Smooth muscle cell (in vitro differentiated cells): ENCODE measurements around the gene TSPAN9. TPM values are rescaled to one million over a fixed set of nuclear protein-coding genes. Genes with fewer than 3 reads are reported as not detected.

ENCODE experiments used
- DNase-seq: peaks from one replicate; lab custom pipeline; 2025; ENCODE audit not compliant: unreplicated experiment; lab: John Stamatoyannopoulos, UW
- H2AFZ ChIP-seq: fragments of 200-600 bp; sonication (generic); 2 replicates; pipeline ENCODE4 v1.6.0; 2016; ENCODE audit warnings: antibody characterized with exemption, low read depth, mild to moderate bottlenecking
- H3F3A ChIP-seq: fragments of 200-600 bp; sonication (generic); 2 replicates; pipeline ENCODE4 v1.6.0; 2017; ENCODE audit warnings: antibody characterized with exemption, low read depth
- H3K27ac ChIP-seq: fragments of 200-600 bp; sonication (generic); 2 replicates; pipeline ENCODE4 v1.5.1; 2016; ENCODE audit warnings: low read depth, mild to moderate bottlenecking
- H3K27me3 ChIP-seq: fragments of 200-600 bp; sonication (generic); 2 replicates; pipeline ENCODE4 v1.6.1; 2016; ENCODE audit warnings: low read depth, mild to moderate bottlenecking
- H3K36me3 ChIP-seq: fragments of 200-600 bp; sonication (generic); 2 replicates; pipeline ENCODE4 v1.5.1; 2016; ENCODE audit warnings: low read depth
- H3K4me1 ChIP-seq: fragments of 200-600 bp; sonication (generic); 2 replicates; pipeline ENCODE4 v1.5.1; 2016; ENCODE audit warnings: low read depth
- H3K4me2 ChIP-seq: fragments of 200-600 bp; sonication (generic); 2 replicates; pipeline ENCODE4 v1.6.0; 2016; ENCODE audit warnings: mild to moderate bottlenecking
- H3K4me3 ChIP-seq: fragments of 200-600 bp; sonication (generic); 2 replicates; pipeline ENCODE4 v1.5.1; 2016; ENCODE audit warnings: mild to moderate bottlenecking
- H3K79me2 ChIP-seq: fragments of 200-600 bp; sonication (generic); 2 replicates; pipeline ENCODE4 v1.6.0; 2016; ENCODE audit warnings: low read depth, mild to moderate bottlenecking
- H3K9ac ChIP-seq: fragments of 200-600 bp; sonication (generic); 2 replicates; pipeline ENCODE4 v1.6.0; 2016; ENCODE audit warnings: low read depth
- H3K9me3 ChIP-seq: fragments of 200-600 bp; sonication (generic); replicated peaks from 2 replicates; pipeline ENCODE4 v1.5.1; 2016; ENCODE audit warnings: low read depth
- H4K20me1 ChIP-seq: fragments of 200-600 bp; sonication (generic); 2 replicates; pipeline ENCODE4 v1.6.0; 2016; ENCODE audit warnings: low read depth
- WGBS: methylation state at CpG from one replicate; pipeline ENCODE4 v1.1.7; 2016; ENCODE audit warnings: low lambda C conversion rate; 5-methylcytosine and 5-hydroxymethylcytosine counted together
- polyA plus RNA-seq: library from polyadenylated mRNA; unstranded; fragments of >200 nt; fragmentation: Nextera tagmentation; extraction: Ambion mirVana; gene quantifications from 2 replicates; pipeline ENCODE4 v1.2.1, GENCODE V29; 2016
- total RNA-seq: library from RNA; depleted of rRNA; stranded (reverse); fragments of >200 nt; gene quantifications from 2 replicates; pipeline ENCODE4 v1.2.3, GENCODE V29; 2014
- TF ChIP-seq, protein P1 (sequence below): fragments of 200-600 bp; sonication (generic); IDR thresholded peaks from 2 replicates; pipeline ENCODE4 v1.5.1; 2017; ENCODE audit warnings: borderline replicate concordance, mild to moderate bottlenecking, antibody characterized with exemption; ENCODE audit not compliant: insufficient read depth, poor library complexity, severe bottlenecking

TSPAN9 gene
- total and polyA plus RNA-seq, 2 experiments from 2014 or later = 17.7 to 29.8 TPM

DNA sequence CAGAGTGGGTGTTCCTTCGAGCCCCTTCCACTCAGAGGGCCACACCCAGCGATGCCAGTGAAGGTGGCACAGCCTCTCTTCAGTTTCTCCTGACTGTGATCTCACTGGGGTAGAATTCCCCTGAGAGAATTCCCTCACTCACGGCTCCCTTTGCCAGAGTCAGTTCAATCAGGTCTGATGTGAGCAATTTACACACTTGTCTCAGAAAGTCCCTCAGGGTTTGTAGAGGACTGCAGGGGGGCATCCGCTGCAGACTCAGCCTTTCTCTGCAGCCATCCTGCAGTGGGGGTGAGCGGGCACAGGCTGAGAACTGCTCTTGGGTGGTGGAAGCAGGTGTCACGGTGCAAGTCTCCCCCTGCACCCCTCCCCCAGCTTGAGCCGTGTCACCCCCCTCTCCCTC lies 208.4 kb downstream of the TSPAN9 start:
- WGBS = 97% methylated on average over 7 of the region's 7 CpGs
- H3K9ac ChIP-seq = no peak overlapping the region

DNA sequence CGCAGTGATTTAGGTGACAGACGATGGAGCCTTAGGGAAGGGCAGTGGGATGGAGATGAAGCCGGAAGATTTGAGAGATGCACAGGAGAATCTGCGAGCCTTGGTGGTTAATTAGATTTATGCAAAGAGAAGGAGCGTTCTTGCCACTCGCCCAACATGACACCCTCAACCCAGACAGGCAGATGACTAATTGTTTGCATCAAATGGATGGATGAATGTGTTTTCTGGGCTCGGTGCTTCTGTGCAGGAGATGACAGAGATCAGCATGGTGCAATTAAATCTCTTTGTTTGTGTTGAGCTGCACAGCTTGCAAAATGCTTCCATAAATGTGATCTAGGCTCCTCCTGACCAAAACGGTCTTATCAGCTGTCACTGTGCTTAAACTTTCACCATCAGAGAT lies 211.5 kb downstream of the TSPAN9 start:
- Histone ChIP-seq H3F3A (no peaks in the 10 kb centered on the region), H3K36me3 (no peaks in the 10 kb centered on the region), H4K20me1 (no peaks in the 10 kb centered on the region), H3K27ac (no peak overlapping the region), H3K9me3 (no peaks in the 10 kb centered on the region), H2AFZ (no peak overlapping the region), H3K27me3 (no peaks in the 10 kb centered on the region), H3K4me2 (no peak overlapping the region), H3K79me2 (no peaks in the 10 kb centered on the region), H3K9ac (no peak overlapping the region), H3K4me1 (no peaks in the 10 kb centered on the region), H3K4me3 (no peak overlapping the region)
- DNase-seq = no peak
- WGBS = 86% methylated on average over 8 of the region's 8 CpGs
- TF ChIP-seq, protein P1, sequence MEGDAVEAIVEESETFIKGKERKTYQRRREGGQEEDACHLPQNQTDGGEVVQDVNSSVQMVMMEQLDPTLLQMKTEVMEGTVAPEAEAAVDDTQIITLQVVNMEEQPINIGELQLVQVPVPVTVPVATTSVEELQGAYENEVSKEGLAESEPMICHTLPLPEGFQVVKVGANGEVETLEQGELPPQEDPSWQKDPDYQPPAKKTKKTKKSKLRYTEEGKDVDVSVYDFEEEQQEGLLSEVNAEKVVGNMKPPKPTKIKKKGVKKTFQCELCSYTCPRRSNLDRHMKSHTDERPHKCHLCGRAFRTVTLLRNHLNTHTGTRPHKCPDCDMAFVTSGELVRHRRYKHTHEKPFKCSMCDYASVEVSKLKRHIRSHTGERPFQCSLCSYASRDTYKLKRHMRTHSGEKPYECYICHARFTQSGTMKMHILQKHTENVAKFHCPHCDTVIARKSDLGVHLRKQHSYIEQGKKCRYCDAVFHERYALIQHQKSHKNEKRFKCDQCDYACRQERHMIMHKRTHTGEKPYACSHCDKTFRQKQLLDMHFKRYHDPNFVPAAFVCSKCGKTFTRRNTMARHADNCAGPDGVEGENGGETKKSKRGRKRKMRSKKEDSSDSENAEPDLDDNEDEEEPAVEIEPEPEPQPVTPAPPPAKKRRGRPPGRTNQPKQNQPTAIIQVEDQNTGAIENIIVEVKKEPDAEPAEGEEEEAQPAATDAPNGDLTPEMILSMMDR = no peak

More for the DNA sequence above, 208.4 kb downstream of the TSPAN9 start:
- no peak overlapping the region for H3K27ac ChIP-seq
- H2AFZ ChIP-seq = no peak overlapping the region
- H3K4me3 ChIP-seq = no peak overlapping the region
- no peaks in the 10 kb centered on the region for H3K9me3 ChIP-seq
- TF ChIP-seq, protein P1 = no peak
- no peaks in the 10 kb centered on the region for H3K36me3 ChIP-seq
- H3K27me3 ChIP-seq = no peaks in the 10 kb centered on the region
- H3F3A ChIP-seq = no peaks in the 10 kb centered on the region
- peaks cover 4% of the 10 kb centered on the region for H4K20me1 ChIP-seq
- H3K4me1 ChIP-seq = no peaks in the 10 kb centered on the region
- H3K79me2 ChIP-seq = no peaks in the 10 kb centered on the region
- no peak overlapping the region for H3K4me2 ChIP-seq
- no peak for DNase-seq

DNA sequence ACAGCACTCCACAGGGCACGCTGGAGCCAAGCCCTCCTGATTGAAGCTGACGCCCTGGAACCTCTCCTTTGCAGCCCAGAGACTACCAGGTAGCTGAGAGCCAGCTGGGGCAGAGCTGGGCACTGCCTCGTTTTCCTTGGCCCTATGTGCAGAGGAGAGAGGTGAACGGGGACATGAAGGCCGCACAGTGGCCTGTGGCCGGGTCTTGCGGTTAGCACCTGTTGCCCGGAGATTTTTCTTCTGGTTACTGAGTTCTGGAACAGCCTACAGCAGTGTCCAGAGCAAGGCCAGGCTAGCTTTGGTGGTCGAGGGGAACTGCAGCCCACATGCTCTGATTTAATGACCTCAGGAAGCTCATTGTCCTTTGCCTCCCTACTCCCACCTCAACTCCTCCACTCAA lies 212.5 kb downstream of the TSPAN9 start:
- Histone ChIP-seq H3F3A (no peaks in the 10 kb centered on the region), H3K36me3 (no peaks in the 10 kb centered on the region), H3K27ac (no peak overlapping the region), H3K79me2 (no peaks in the 10 kb centered on the region), H3K4me3 (no peak overlapping the region), H3K4me2 (no peak overlapping the region), H3K9ac (no peak overlapping the region), H2AFZ (no peak overlapping the region), H4K20me1 (no peaks in the 10 kb centered on the region), H3K4me1 (no peaks in the 10 kb centered on the region), H3K27me3 (no peaks in the 10 kb centered on the region), H3K9me3 (no peaks in the 10 kb centered on the region)
- 89% methylated on average over 9 of the region's 9 CpGs for WGBS
- TF ChIP-seq, protein P1 = no peak
- no peak for DNase-seq

DNA sequence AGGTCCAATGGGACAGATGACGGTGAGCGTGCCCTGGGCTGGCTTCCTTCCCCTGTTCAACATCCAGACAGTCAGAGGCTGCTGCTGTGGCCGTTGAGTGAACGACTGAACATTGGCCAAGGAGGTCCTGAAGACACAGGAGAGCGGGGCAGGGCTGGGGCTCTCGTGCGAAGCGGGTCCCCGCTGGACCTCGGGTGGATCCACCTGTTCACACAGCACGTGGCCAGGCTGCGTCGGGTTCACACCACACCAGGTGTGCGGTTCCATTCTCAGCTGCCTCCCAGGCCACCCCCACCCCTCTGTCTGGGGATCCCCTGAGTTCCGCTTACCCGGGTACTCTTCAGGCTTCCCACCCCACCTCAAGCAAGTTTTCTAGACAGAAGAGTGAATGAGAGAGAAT lies 214.8 kb downstream of the TSPAN9 start:
- Histone ChIP-seq H3K79me2 (no peaks in the 10 kb centered on the region), H3K27me3 (no peaks in the 10 kb centered on the region), H3K9ac (no peak overlapping the region), H3K4me1 (no peaks in the 10 kb centered on the region), H2AFZ (no peak overlapping the region), H3K36me3 (no peaks in the 10 kb centered on the region), H3K4me3 (no peak overlapping the region), H3K27ac (no peak overlapping the region), H3K4me2 (no peak overlapping the region), H4K20me1 (no peaks in the 10 kb centered on the region), H3F3A (no peaks in the 10 kb centered on the region), H3K9me3 (no peaks in the 10 kb centered on the region)
- TF ChIP-seq, protein P1 = no peak
- WGBS = 95% methylated on average over 11 of the region's 16 CpGs
- no peak for DNase-seq
